ENCODE measurements around the gene C22orf42.
"Not testable (repeated sequence)": the region's sequence is repeated elsewhere in the genome, so short reads cannot be mapped to it uniquely, and the experiment has no call there.

The C22orf42 gene

GRCh38 chr22:32135958-32136357, 23.1 kb downstream of the C22orf42 start:
- DNase-seq (ENCODE audit: low read depth in 4 of 4, low spot score in 1 of 4): not testable (repeated sequence)

- DNase-seq (ENCODE audit: low read depth in 4 of 4, low spot score in 1 of 4): not testable (repeated sequence)
Measured at GRCh38 chr22:32134796-32135195, 24.3 kb downstream of the C22orf42 start.

- DNase-seq (ENCODE audit: low read depth in 4 of 4, low spot score in 1 of 4): no peak
Measured at GRCh38 chr22:32132783-32133182, 26.3 kb downstream of the C22orf42 start.

- no peak for DNase-seq (ENCODE audit: low read depth in 4 of 4, low spot score in 1 of 4)
Measured at GRCh38 chr22:32132126-32132525, 27.0 kb downstream of the C22orf42 start.

GRCh38 chr22:32130464-32130863, 28.6 kb downstream of the C22orf42 start:
- no peak for DNase-seq (ENCODE audit: low read depth in 4 of 4, low spot score in 1 of 4)

GRCh38 chr22:32127904-32128303, 31.2 kb downstream of the C22orf42 start:
- no peak for DNase-seq (ENCODE audit: low read depth in 4 of 4, low spot score in 1 of 4)

GRCh38 chr22:32123657-32124056, 35.4 kb downstream of the C22orf42 start:
- no peak for DNase-seq (ENCODE audit: low read depth in 4 of 4, low spot score in 1 of 4)

GRCh38 chr22:32122899-32123298, 36.2 kb downstream of the C22orf42 start:
- no peak for DNase-seq (ENCODE audit: low read depth in 4 of 4, low spot score in 1 of 4)

GRCh38 chr22:32120603-32121002, 38.5 kb downstream of the C22orf42 start:
- DNase-seq (ENCODE audit: low read depth in 4 of 4, low spot score in 1 of 4): no peak

- DNase-seq (ENCODE audit: low read depth in 4 of 4, low spot score in 1 of 4): no peak
Measured at GRCh38 chr22:32119568-32120235, 39.4 kb downstream of the C22orf42 start.

GRCh38 chr22:32112380-32112779, 46.7 kb downstream of the C22orf42 start:
- DNase-seq (ENCODE audit: low read depth in 4 of 4, low spot score in 1 of 4): no peak

GRCh38 chr22:32106930-32107329, 52.2 kb downstream of the C22orf42 start:
- no peak for DNase-seq (ENCODE audit: low read depth in 4 of 4, low spot score in 1 of 4)

- DNase-seq (ENCODE audit: low read depth in 4 of 4, low spot score in 1 of 4): no peak
Measured at GRCh38 chr22:32103658-32104315, 55.3 kb downstream of the C22orf42 start.

- DNase-seq (ENCODE audit: low read depth in 4 of 4, low spot score in 1 of 4): no peak
Measured at GRCh38 chr22:32100711-32101110, 58.4 kb downstream of the C22orf42 start.

Data from stimulated activated CD4-positive, alpha-beta T cell treated with anti-CD3 and anti-CD28 coated beads, Interleukin-1b, Interleukin-23, amount 100 ng/mL, for 24 hours (primary cell).